ENCODE results near the gene KIFC3. TPM values are rescaled to one million over a fixed set of nuclear protein-coding genes. Genes with fewer than 3 reads are reported as not detected.

Gene KIFC3
- total RNA-seq, 1 donor from 2014 or later, result 36.8 TPM

DNA sequence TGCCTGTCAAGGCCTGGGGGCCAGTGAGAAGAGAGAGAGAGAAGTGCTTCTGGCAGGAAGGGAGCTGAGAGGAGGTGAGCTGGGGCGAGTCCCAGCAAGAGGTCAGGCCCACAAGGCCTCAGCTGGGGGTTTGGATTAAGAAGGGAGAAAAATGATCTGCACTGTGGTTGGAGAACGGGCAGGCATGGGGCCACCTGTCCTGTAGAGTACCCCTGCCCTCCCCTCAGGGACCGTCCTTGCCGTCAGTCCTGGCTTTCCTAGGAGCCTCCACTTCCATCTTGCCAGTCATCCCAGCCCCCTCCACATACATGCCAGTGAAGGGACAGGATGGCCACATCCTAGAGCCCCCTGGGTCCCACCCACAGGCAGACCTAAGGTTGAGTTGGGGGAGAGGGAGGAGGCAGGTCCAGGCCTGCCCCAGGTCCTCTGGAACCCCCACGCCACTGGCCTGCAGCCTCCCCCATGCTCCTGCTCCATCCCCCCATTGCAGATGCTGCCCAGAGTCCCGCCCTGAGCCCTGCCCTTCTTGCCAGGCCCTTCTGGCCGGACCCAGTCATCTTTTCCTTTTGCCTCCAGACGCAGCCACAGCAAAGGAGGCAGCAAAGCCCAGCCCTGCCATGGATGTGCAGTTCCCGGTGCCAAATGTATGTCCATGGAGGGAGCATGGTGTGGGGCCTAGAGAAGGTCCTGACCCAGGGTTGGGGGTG lies 47.8 kb downstream of the KIFC3 start:
- H3K4me3 ChIP-seq, result no peak overlapping the region
- H3K4me1 ChIP-seq, result peaks cover 8% of the 10 kb centered on the region
- intact Hi-C loops (cut with DNase I), result loop anchor here (5.0 to 10.0 kb wide), 2 partner anchors 108 to 240 kb away; no protein-coding TSS in a partner anchor
- no peak for TF ChIP-seq POLR2AphosphoS5 (IDR thresholded peaks at IDR 0.05; ENCODE audit: insufficient read depth in 1 of 2, low read depth in 1 of 2)
- TF ChIP-seq POLR2A (IDR thresholded peaks at IDR 0.05), result no peak
- TF ChIP-seq, protein P1, sequence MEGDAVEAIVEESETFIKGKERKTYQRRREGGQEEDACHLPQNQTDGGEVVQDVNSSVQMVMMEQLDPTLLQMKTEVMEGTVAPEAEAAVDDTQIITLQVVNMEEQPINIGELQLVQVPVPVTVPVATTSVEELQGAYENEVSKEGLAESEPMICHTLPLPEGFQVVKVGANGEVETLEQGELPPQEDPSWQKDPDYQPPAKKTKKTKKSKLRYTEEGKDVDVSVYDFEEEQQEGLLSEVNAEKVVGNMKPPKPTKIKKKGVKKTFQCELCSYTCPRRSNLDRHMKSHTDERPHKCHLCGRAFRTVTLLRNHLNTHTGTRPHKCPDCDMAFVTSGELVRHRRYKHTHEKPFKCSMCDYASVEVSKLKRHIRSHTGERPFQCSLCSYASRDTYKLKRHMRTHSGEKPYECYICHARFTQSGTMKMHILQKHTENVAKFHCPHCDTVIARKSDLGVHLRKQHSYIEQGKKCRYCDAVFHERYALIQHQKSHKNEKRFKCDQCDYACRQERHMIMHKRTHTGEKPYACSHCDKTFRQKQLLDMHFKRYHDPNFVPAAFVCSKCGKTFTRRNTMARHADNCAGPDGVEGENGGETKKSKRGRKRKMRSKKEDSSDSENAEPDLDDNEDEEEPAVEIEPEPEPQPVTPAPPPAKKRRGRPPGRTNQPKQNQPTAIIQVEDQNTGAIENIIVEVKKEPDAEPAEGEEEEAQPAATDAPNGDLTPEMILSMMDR (IDR thresholded peaks at IDR 0.05), result no peak
- H3K36me3 ChIP-seq, result no peaks in the 10 kb centered on the region
- no peaks in the 10 kb centered on the region for H3K9me3 ChIP-seq
- no peaks in the 10 kb centered on the region for H3K27me3 ChIP-seq
- DNase-seq (ENCODE audit: extremely low spot score in 2 of 2), result no peak
- H3K27ac ChIP-seq, result no peak overlapping the region

DNA sequence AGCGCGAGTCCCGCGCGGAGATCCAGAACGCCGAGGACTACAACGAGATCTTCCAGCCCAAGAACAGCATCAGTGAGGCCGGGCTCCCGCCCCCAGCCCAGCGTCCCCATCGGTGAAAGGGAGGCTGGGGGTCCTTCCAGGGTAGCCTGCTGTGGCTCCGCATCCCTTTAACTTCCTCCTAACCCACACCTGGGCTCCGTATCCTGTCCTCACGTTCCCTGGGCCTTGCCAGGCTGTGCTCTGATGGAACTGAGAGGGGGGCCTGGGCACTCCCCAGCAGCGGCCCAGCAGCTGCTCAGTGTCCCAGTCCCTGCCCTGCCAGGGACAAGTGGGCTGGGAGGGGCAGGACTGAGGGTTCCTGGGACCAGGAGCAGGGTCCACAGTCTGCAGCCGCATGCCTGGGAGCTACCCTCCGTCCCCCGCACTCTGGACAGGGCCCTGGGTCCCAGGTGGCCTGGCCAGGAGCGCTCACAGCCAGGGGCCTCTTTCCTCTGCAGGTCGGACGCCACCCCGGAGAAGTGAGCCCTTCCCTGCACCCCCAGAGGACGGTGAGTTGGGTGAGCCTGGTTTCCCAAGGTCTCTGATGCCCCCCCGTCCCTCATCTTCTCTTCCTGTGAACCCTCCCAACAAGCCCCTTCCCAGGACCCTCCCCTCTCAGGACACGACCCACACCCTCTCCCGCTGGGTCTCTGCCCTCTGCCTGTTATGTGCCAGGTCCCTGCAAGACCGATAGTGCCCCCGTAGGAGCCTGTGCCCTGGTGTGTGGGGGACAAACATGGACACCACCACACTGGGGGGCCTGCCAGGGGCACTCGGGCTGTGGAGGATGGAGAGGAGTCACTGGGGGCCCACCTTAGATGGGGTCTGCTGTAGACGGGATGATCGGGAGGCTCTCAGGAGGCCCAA lies 48.6 kb downstream of the KIFC3 start:
- Histone ChIP-seq H3K27me3 (no peaks in the 10 kb centered on the region), H3K36me3 (no peaks in the 10 kb centered on the region), H3K4me1 (peaks cover 8% of the 10 kb centered on the region), H3K9me3 (no peaks in the 10 kb centered on the region), H3K4me3 (no peak overlapping the region), H3K27ac (no peak overlapping the region)
- TF ChIP-seq POLR2A (IDR thresholded peaks at IDR 0.05), result no peak
- intact Hi-C loops (cut with DNase I), result loop anchor here (10.0 kb wide), 1 partner anchor 241 kb away; no protein-coding TSS in a partner anchor
- no peak for DNase-seq (ENCODE audit: extremely low spot score in 2 of 2)

DNA sequence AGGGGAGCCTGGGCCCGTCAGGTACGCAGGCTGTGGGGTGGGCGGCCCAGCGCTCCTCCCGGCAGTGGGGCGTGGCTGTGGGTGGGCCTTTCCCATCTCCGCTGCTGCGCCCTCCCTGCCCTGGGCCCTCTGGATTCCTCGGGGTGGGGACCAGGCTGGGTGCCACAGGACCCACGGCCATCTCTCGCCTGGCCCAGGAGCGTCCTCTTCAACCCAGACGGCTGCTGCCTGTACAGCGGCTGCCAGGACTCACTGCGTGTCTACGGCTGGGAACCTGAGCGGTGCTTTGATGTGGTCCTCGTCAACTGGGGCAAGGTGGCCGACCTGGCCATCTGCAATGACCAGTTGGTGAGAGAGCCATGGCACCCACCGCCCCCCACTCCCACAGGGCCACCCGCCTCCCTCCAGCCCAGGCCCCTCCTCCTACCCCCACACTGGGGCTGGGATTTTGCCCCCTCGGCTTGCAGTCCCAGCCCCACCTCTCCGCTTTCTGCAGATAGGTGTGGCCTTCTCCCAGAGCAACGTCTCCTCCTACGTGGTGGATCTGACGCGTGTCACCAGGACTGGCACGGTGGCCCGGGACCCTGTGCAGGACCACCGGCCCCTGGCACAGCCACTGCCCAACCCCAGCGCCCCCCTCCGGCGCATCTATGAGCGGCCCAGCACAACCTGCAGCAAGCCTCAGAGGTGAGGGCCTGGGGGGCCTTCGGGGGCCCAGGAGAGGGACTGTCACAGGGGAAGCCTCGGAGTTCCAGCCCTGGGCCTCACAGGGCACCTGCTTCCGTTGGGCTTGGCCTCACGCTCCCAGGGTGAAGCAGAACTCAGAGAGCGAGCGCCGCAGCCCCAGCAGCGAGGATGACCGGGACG lies 49.5 kb downstream of the KIFC3 start:
- no peak overlapping the region for H3K27ac ChIP-seq
- no peak for DNase-seq (ENCODE audit: extremely low spot score in 2 of 2)
- no peaks in the 10 kb centered on the region for H3K27me3 ChIP-seq
- peaks cover 8% of the 10 kb centered on the region for H3K4me1 ChIP-seq
- no peak overlapping the region for H3K4me3 ChIP-seq
- intact Hi-C loops (cut with DNase I), result loop anchor here (10.0 kb wide), 1 partner anchor 242 kb away; no protein-coding TSS in a partner anchor
- no peaks in the 10 kb centered on the region for H3K9me3 ChIP-seq
- no peak for TF ChIP-seq POLR2A (IDR thresholded peaks at IDR 0.05)
- TF ChIP-seq, protein P1 (IDR thresholded peaks at IDR 0.05), result no peak
- no peak for TF ChIP-seq POLR2AphosphoS5 (IDR thresholded peaks at IDR 0.05; ENCODE audit: insufficient read depth in 1 of 2, low read depth in 1 of 2)
- H3K36me3 ChIP-seq, result no peaks in the 10 kb centered on the region

DNA sequence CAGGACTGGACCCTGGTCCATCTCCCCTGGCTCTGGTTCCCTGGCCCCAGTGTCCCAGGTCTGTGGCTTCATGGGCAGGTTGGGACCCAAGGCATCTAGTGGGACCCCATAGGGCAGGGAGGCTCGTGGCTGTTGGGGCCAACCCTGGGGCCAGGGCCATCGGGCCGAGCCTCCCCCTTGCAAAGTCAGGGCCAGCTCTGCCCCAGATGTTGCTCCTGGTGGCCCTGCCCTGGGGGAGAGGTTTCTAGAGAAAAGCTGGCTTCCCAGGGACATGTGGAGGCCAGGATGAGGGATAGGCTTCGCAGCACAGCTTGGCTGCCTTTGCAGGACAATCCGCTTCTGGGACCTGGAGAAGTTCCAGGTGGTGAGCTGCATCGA lies 50.1 kb downstream of the KIFC3 start:
- no peaks in the 10 kb centered on the region for H3K36me3 ChIP-seq
- no peak for DNase-seq (ENCODE audit: extremely low spot score in 2 of 2)
- intact Hi-C loops (cut with DNase I), result loop anchor here (10.0 kb wide), 1 partner anchor 243 kb away; no protein-coding TSS in a partner anchor
- H3K4me1 ChIP-seq, result peaks cover 4% of the 10 kb centered on the region
- no peak overlapping the region for H3K4me3 ChIP-seq
- no peaks in the 10 kb centered on the region for H3K9me3 ChIP-seq
- no peaks in the 10 kb centered on the region for H3K27me3 ChIP-seq
- no peak overlapping the region for H3K27ac ChIP-seq
- TF ChIP-seq, protein P1 (IDR thresholded peaks at IDR 0.05), result no peak
- TF ChIP-seq POLR2A (IDR thresholded peaks at IDR 0.05) (no peak), POLR2AphosphoS5 (IDR thresholded peaks at IDR 0.05; ENCODE audit: insufficient read depth in 1 of 2, low read depth in 1 of 2) (no peak)

Measured in vagina (tissue), 2 donors.